ENCODE results near the gene AGK.

DNA sequence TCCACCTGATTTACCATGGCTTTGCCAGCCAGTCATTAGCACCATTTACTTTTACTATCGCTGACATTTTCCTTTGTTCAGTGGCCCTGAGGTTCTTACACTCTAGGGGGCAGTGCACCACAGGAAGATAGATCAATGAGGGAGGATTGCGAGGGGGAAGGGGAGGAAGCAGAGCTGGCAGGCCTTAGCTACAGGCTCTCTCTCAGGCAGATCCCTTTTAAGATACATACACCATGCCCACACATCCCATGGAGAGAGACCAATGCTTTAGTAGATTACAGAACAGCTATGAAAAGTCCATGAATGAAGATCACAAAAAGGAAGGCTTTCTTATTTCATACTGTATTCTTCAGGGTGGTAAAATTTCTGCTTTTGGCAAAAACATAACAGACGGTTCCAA lies 103.3 kb downstream of the AGK start:
- TF ChIP-seq, protein P1, sequence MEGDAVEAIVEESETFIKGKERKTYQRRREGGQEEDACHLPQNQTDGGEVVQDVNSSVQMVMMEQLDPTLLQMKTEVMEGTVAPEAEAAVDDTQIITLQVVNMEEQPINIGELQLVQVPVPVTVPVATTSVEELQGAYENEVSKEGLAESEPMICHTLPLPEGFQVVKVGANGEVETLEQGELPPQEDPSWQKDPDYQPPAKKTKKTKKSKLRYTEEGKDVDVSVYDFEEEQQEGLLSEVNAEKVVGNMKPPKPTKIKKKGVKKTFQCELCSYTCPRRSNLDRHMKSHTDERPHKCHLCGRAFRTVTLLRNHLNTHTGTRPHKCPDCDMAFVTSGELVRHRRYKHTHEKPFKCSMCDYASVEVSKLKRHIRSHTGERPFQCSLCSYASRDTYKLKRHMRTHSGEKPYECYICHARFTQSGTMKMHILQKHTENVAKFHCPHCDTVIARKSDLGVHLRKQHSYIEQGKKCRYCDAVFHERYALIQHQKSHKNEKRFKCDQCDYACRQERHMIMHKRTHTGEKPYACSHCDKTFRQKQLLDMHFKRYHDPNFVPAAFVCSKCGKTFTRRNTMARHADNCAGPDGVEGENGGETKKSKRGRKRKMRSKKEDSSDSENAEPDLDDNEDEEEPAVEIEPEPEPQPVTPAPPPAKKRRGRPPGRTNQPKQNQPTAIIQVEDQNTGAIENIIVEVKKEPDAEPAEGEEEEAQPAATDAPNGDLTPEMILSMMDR (IDR thresholded peaks at IDR 0.05) = peak; percentile 44 to 80 (median 65)
- no peak for TF ChIP-seq POLR2A (IDR thresholded peaks at IDR 0.05)
